Measurements from ENCODE around the gene CENPV. TPM values are rescaled to one million over a fixed set of nuclear protein-coding genes. Genes with fewer than 3 reads are reported as not detected.
A peak's percentile ranks its signal among the peaks of the same experiment; 100 is the strongest.
"Not testable (repeated sequence)": the region's sequence is repeated elsewhere in the genome, so short reads cannot be mapped to it uniquely, and the experiment has no call there.

The CENPV gene
- total and polyA plus RNA-seq, 2 experiments from 2014 or later: 8.7 to 11.8 TPM

DNA sequence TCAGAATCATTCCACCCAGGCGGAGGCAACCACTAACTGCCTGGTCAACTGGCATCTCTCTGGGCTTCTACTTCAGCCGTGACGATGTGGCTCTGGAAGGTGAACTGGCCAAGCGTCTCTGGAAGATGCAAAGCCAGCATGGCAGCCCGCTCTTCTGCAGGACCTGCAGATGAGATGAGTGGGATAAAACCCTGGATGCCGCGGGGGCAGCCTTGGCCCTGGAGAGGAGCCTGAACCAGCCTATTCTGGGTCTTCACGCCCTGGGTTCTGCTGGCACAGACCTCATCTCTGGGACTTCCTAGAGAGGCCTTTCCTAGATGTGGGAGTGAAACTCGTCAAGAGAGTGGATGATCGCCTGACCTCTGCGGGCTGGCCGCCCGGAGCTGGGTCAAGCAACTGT lies 38.2 kb upstream of the CENPV start:
- H3K27ac ChIP-seq: no peak overlapping the region
- H3K4me3 ChIP-seq: no peak overlapping the region
- no peaks in the 10 kb centered on the region for H3K36me3 ChIP-seq (ENCODE audit: low read depth)
- H3K27me3 ChIP-seq (replicated peaks; ENCODE audit: insufficient read depth): no peaks in the 10 kb centered on the region
- H4K20me1 ChIP-seq (ENCODE audit: insufficient read depth): no peaks in the 10 kb centered on the region
- no peaks in the 10 kb centered on the region for H3K79me2 ChIP-seq (ENCODE audit: insufficient read depth)
- H3K9me2 ChIP-seq (ENCODE audit: insufficient read depth): no peaks in the 10 kb centered on the region
- H3K9ac ChIP-seq: no peak overlapping the region
- H3F3A ChIP-seq (ENCODE audit: insufficient read depth): no peaks in the 10 kb centered on the region
- no peaks in the 10 kb centered on the region for H3K4me1 ChIP-seq (ENCODE audit: insufficient read depth)
- H3K9me3 ChIP-seq (ENCODE audit: low read depth): no peaks in the 10 kb centered on the region
- H2AFZ ChIP-seq: no peak overlapping the region
- 94 to 96% methylated on average over 13 of the region's 13 CpGs for WGBS, 2 experiments (ENCODE audit: low coverage in 1 of 2, low lambda C conversion rate in 2 of 2, missing lambda C conversion rate in 2 of 2)
- DNase-seq: no peak
- no peak overlapping the region for H3K4me2 ChIP-seq (ENCODE audit: unreplicated experiment)
- in situ Hi-C loops (cut with MboI): no loop called here
- TF ChIP-seq EZH2phosphoT487 (IDR thresholded peaks at IDR 0.05; ENCODE audit: insufficient read depth, low read depth) (no peak), EZH2 (IDR thresholded peaks at IDR 0.05; ENCODE audit: insufficient read depth, poor library complexity, severe bottlenecking) (no peak)

DNA sequence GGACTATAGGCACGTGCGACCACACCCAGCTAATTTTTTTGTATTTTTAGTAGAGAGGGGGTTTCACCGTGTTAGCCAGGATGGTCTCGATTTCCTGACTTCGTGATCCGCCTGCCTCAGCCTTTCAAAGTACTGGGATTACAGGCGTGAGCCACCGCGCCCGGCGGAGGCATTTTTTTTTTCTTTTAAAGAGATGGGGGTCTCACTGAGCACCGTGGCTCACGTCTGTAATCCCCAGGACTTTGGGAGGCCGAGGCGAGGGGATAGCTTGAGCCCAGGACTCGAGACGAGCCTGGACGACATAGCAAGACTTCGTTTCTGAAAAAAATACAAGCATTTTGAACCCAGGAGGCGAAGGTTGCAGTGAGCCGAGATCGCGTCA lies 32.8 kb upstream of the CENPV start:
- peaks cover 15% of the 10 kb centered on the region for H3K4me1 ChIP-seq (ENCODE audit: insufficient read depth)

DNA sequence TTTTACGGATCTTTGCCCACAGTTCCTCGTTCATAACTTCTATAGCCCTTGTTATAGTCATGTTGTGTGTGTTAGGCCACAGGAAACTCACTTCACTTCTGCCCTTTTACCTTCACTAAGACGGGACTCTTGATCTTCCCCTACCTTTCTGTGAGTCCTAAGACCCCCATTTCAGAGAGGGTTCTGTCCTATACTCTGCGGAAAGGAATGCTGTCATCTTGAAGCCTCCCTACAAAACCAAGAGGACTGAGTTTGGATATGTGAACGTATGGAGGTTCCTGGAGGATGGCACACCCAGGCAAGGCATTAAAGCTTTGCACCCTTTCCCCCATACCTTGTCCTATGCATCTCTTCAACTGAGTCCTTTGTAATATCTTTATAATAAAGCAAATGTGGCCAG lies 31.3 kb upstream of the CENPV start:
- no peaks in the 10 kb centered on the region for H3K9me3 ChIP-seq (ENCODE audit: low read depth)
- no peak overlapping the region for H3K27ac ChIP-seq
- H3K9me2 ChIP-seq (ENCODE audit: insufficient read depth): no peaks in the 10 kb centered on the region
- peaks cover 36% of the 10 kb centered on the region for H3K79me2 ChIP-seq (ENCODE audit: insufficient read depth)
- H3K4me1 ChIP-seq (ENCODE audit: insufficient read depth): peaks cover 15% of the 10 kb centered on the region
- in situ Hi-C loops (cut with MboI): no loop called here
- H4K20me1 ChIP-seq (ENCODE audit: insufficient read depth): peaks cover 5% of the 10 kb centered on the region; the same call in 1 of the 2 replicates
- DNase-seq: no peak
- no peak overlapping the region for H3K4me3 ChIP-seq
- H3K27me3 ChIP-seq (replicated peaks; ENCODE audit: insufficient read depth): no peaks in the 10 kb centered on the region
- H3K4me2 ChIP-seq (ENCODE audit: unreplicated experiment): no peak overlapping the region
- peaks cover 24% of the 10 kb centered on the region for H3F3A ChIP-seq (ENCODE audit: insufficient read depth)
- H2AFZ ChIP-seq: no peak overlapping the region
- peaks cover 15% of the 10 kb centered on the region for H3K36me3 ChIP-seq (ENCODE audit: low read depth)
- H3K9ac ChIP-seq: no peak overlapping the region
- WGBS, 2 experiments (ENCODE audit: low coverage in 1 of 2, low lambda C conversion rate in 2 of 2, missing lambda C conversion rate in 2 of 2): 86 to 89% methylated on average over 5 of the region's 5 CpGs
- no peak for TF ChIP-seq EZH2 (IDR thresholded peaks at IDR 0.05; ENCODE audit: insufficient read depth, poor library complexity, severe bottlenecking)
- TF ChIP-seq EZH2phosphoT487 (IDR thresholded peaks at IDR 0.05; ENCODE audit: insufficient read depth, low read depth): no peak

More for the DNA sequence above, 32.8 kb upstream of the CENPV start:
- peak overlapping the region; percentile 71 for H3K4me3 ChIP-seq
- H4K20me1 ChIP-seq (ENCODE audit: insufficient read depth); DNase-seq; H3K9me2 ChIP-seq (ENCODE audit: insufficient read depth); in situ Hi-C loops (cut with MboI); H3K9me3 ChIP-seq (ENCODE audit: low read depth); H3K27me3 ChIP-seq (replicated peaks; ENCODE audit: insufficient read depth): not testable (repeated sequence)
- H3K27ac ChIP-seq: peak overlapping the region; percentile 18; the same call in 1 of the 2 replicates
- peaks cover 24% of the 10 kb centered on the region for H3F3A ChIP-seq (ENCODE audit: insufficient read depth)
- H3K9ac ChIP-seq: peak overlapping the region; percentile 46; the same call in 1 of the 2 replicates
- peaks cover 15% of the 10 kb centered on the region for H3K36me3 ChIP-seq (ENCODE audit: low read depth)
- H3K4me2 ChIP-seq (ENCODE audit: unreplicated experiment): peak overlapping the region; percentile 52
- H3K79me2 ChIP-seq (ENCODE audit: insufficient read depth): peaks cover 34% of the 10 kb centered on the region
- peak overlapping the region; percentile 80 for H2AFZ ChIP-seq
- WGBS, 2 experiments (ENCODE audit: low coverage in 1 of 2, low lambda C conversion rate in 2 of 2, missing lambda C conversion rate in 2 of 2): 18 to 19% methylated on average over 20 to 23 of the region's 23 CpGs

DNA sequence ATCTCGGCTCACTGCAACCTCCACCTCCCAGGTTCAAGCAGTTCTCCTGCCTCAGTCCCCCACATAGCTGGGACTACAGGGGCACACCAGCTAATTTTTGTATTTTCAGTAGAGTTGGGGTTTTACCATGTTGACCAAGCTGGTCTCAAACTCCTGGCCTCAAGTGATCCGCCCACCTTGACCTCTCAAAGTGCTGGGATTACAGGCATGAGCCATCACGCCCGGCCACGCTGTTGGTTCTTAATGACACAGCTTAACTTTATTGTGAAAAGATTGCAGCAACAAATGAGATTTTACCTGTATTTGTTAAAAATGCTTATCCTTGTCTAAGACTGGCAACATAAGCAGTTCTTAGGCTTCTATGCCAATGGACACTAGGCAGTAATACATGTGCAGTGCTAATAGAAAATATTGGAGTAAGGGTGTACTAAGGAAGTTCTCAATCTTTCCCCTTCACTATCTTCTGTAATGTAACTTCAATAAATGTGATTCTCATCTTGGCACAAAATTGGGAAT lies 30.6 kb upstream of the CENPV start:
- no peaks in the 10 kb centered on the region for H3K9me3 ChIP-seq (ENCODE audit: low read depth)
- peaks cover 27% of the 10 kb centered on the region for H3F3A ChIP-seq (ENCODE audit: insufficient read depth)
- H3K27me3 ChIP-seq (replicated peaks; ENCODE audit: insufficient read depth): no peaks in the 10 kb centered on the region
- H3K9me2 ChIP-seq (ENCODE audit: insufficient read depth): no peaks in the 10 kb centered on the region
- in situ Hi-C loops (cut with MboI): no loop called here
- 87 to 89% methylated on average over 5 of the region's 5 CpGs for WGBS, 2 experiments (ENCODE audit: low coverage in 1 of 2, low lambda C conversion rate in 2 of 2, missing lambda C conversion rate in 2 of 2)
- peaks cover 15% of the 10 kb centered on the region for H3K4me1 ChIP-seq (ENCODE audit: insufficient read depth)
- no peak for TF ChIP-seq EZH2phosphoT487 (IDR thresholded peaks at IDR 0.05; ENCODE audit: insufficient read depth, low read depth)
- no peak for TF ChIP-seq EZH2 (IDR thresholded peaks at IDR 0.05; ENCODE audit: insufficient read depth, poor library complexity, severe bottlenecking)
- H3K4me3 ChIP-seq: no peak overlapping the region
- H4K20me1 ChIP-seq (ENCODE audit: insufficient read depth): peaks cover 5% of the 10 kb centered on the region; the same call in 1 of the 2 replicates
- H3K27ac ChIP-seq: no peak overlapping the region
- peaks cover 36% of the 10 kb centered on the region for H3K79me2 ChIP-seq (ENCODE audit: insufficient read depth)
- H3K36me3 ChIP-seq (ENCODE audit: low read depth): peaks cover 15% of the 10 kb centered on the region
- H3K4me2 ChIP-seq (ENCODE audit: unreplicated experiment): no peak overlapping the region
- no peak overlapping the region for H2AFZ ChIP-seq
- no peak overlapping the region for H3K9ac ChIP-seq
- DNase-seq: no peak

DNA sequence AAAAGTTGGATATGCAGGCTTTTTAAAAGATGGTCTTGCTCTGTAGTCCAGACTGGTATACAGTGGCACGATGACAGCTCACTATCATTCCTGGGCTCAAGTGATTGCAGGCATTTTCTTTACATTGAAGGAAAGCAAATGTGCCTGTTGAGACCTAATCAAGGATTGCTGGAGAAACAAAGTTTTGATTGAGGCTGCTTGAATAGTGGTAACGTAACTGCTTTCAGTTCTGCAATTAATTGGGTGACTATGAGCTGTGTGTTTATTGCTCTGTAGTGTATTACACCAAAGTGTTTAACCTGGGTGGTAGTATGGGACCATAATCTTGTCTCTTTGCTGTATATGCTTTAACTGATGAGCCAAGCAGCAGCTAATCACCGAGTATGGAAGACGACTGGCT lies 29.9 kb upstream of the CENPV start:
- H3K27ac ChIP-seq: no peak overlapping the region
- no peaks in the 10 kb centered on the region for H3K9me3 ChIP-seq (ENCODE audit: low read depth)
- peak overlapping the region; percentile 91; the same call in 1 of the 2 replicates for H3K4me3 ChIP-seq
- 56 to 59% methylated on average over 4 of the region's 4 CpGs for WGBS, 2 experiments (ENCODE audit: low coverage in 1 of 2, low lambda C conversion rate in 2 of 2, missing lambda C conversion rate in 2 of 2)
- peaks cover 5% of the 10 kb centered on the region; the same call in 1 of the 2 replicates for H4K20me1 ChIP-seq (ENCODE audit: insufficient read depth)
- H3K9ac ChIP-seq: no peak overlapping the region
- DNase-seq: no peak
- H2AFZ ChIP-seq: no peak overlapping the region
- peaks cover 21% of the 10 kb centered on the region for H3K4me1 ChIP-seq (ENCODE audit: insufficient read depth)
- peak overlapping the region; percentile 91 for H3K4me2 ChIP-seq (ENCODE audit: unreplicated experiment)
- no peak for TF ChIP-seq EZH2 (IDR thresholded peaks at IDR 0.05; ENCODE audit: insufficient read depth, poor library complexity, severe bottlenecking)
- TF ChIP-seq EZH2phosphoT487 (IDR thresholded peaks at IDR 0.05; ENCODE audit: insufficient read depth, low read depth): no peak
- H3K79me2 ChIP-seq (ENCODE audit: insufficient read depth): peaks cover 36% of the 10 kb centered on the region
- H3K9me2 ChIP-seq (ENCODE audit: insufficient read depth): no peaks in the 10 kb centered on the region
- H3K27me3 ChIP-seq (replicated peaks; ENCODE audit: insufficient read depth): no peaks in the 10 kb centered on the region
- H3F3A ChIP-seq (ENCODE audit: insufficient read depth): peaks cover 34% of the 10 kb centered on the region
- in situ Hi-C loops (cut with MboI): no loop called here
- peaks cover 15% of the 10 kb centered on the region for H3K36me3 ChIP-seq (ENCODE audit: low read depth)
